Left ventricle myocardium inferior (tissue), 1 donor: ENCODE measurements around the gene GPR55. TPM values are rescaled to one million over a fixed set of nuclear protein-coding genes. Genes with fewer than 3 reads are reported as not detected.

ENCODE experiments used
- DNase-seq: peaks from one replicate; pipeline ENCODE4 v3.0.0-alpha.2; 2020
- H3K27ac ChIP-seq: fragments of 200-600 bp; replicated peaks from 2 replicates; pipeline ENCODE4 v1.8.0; 2021
- H3K27me3 ChIP-seq: fragments of 200-600 bp; 2 replicates; pipeline ENCODE4 v1.8.0; 2021; ENCODE audit warnings: low read depth
- H3K36me3 ChIP-seq: fragments of 200-600 bp; 2 replicates; pipeline ENCODE4 v1.8.0; 2021
- H3K4me1 ChIP-seq: fragments of 200-600 bp; 2 replicates; pipeline ENCODE4 v1.8.0; 2021
- H3K4me3 ChIP-seq: fragments of 200-600 bp; 2 replicates; pipeline ENCODE4 v1.8.0; 2021; ENCODE audit warnings: mild to moderate bottlenecking, moderate library complexity
- H3K9me3 ChIP-seq: fragments of 200-600 bp; replicated peaks from 2 replicates; pipeline ENCODE4 v1.8.0; 2021
- CTCF ChIP-seq: fragments of 200-600 bp; IDR thresholded peaks from 2 replicates; pipeline ENCODE4 v1.8.0; 2021; ENCODE audit warnings: antibody characterized with exemption, mild to moderate bottlenecking, borderline replicate concordance
- intact Hi-C: fragments of 100-400 bp; cut with micrococcal nuclease; formaldehyde crosslinking; loops from one replicate; pipeline ENCODE4 v1.11.0; 2022
- total RNA-seq: library from RNA; stranded (reverse); fragmentation: NEBNext Ultra II Directional; extraction: Animal tissue kit (Norgen Biotek cat#: 25700); gene quantifications from one replicate; pipeline ENCODE4 v1.2.1, GENCODE V29; 2021
- donor health status: DM: no; HTN: yes; CAD: no; lungs with severe emphysema.

The GPR55 gene
- total RNA-seq, 1 donor from 2014 or later: not detected

GRCh38 chr2:230947235-230947576, 22.2 kb upstream of the GPR55 start:
- DNase-seq: no peak
- Histone ChIP-seq H3K9me3 (no peaks in the 10 kb centered on the region), H3K4me3 (no peak overlapping the region), H3K27ac (no peak overlapping the region), H3K4me1 (no peaks in the 10 kb centered on the region), H3K36me3 (no peaks in the 10 kb centered on the region), H3K27me3 (no peaks in the 10 kb centered on the region)
- intact Hi-C loops: no loop called here
- TF ChIP-seq CTCF: no peak

GRCh38 chr2:230946429-230947234, 21.6 kb upstream of the GPR55 start:
- no peak overlapping the region for H3K27ac ChIP-seq
- no peaks in the 10 kb centered on the region for H3K36me3 ChIP-seq
- TF ChIP-seq CTCF: no peak
- intact Hi-C loops: no loop called here
- H3K4me3 ChIP-seq: no peak overlapping the region
- no peak for DNase-seq
- no peaks in the 10 kb centered on the region for H3K4me1 ChIP-seq
- H3K9me3 ChIP-seq: no peaks in the 10 kb centered on the region
- peaks cover 5% of the 10 kb centered on the region for H3K27me3 ChIP-seq

- no peak for TF ChIP-seq CTCF
- intact Hi-C loops: no loop called here
- Histone ChIP-seq H3K4me3 (no peak overlapping the region), H3K27ac (no peak overlapping the region), H3K9me3 (no peaks in the 10 kb centered on the region), H3K36me3 (no peaks in the 10 kb centered on the region), H3K4me1 (no peaks in the 10 kb centered on the region), H3K27me3 (peaks cover 9% of the 10 kb centered on the region)
- DNase-seq: no peak
These were observed 19.8 kb upstream of the GPR55 start for GRCh38 chr2:230944757-230945372.

- H3K9me3 ChIP-seq: no peaks in the 10 kb centered on the region
- no peak overlapping the region for H3K4me3 ChIP-seq
- no peaks in the 10 kb centered on the region for H3K4me1 ChIP-seq
- no peak overlapping the region for H3K27ac ChIP-seq
- H3K27me3 ChIP-seq: peaks cover 16% of the 10 kb centered on the region
- TF ChIP-seq CTCF: no peak
- intact Hi-C loops: no loop called here
- no peak for DNase-seq
- H3K36me3 ChIP-seq: no peaks in the 10 kb centered on the region
These were observed 19.1 kb upstream of the GPR55 start for GRCh38 chr2:230944123-230944653.

DNA sequence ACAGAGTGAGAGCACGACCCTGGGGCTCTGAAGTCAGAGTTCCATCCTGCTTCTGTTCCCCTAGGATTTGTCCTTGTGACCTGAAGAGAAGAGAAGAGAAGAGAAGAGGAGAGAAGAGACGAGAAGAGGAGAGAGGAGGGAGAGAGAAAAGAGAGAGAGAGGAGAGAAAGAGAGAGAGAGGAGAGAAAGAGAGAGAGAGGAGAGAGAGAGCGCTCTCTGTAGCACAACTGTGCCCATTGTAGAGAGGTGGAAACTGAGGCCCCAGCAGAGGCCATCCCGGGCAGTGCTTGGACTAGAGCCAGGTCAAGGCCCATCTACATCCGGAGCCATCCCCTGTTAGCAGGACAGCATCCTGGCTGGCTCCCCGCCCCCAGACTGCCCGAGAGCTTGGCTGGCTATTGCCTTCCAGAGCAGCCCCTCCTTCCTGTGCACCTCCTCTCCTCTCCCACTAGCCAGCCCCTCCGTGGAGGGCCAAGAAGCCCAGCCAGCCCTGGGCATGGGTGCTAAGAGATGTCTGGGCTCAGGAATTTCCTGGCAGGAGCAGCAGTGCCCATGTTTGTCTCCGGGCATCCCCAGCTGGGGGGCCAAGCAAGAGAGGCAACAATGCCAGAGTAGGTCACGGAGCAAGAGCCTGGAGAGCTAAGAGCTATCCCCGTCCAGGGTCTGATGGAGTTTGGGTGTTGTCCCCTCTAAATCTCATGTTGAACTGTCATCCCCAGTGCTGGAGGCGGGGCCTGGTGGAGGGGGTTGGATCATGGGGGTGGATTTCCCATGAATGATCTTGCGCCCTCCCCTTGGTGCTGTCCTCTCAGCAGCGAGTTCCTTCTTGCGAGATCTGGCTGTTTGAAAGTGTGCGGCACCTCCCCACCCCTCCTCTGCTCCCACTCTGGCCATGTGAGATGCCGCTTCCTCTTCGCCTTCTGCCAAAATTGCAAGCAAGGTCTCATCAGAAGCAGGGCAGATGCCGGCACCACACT, 18.2 kb upstream of the GPR55 start:
- H3K36me3 ChIP-seq: no peaks in the 10 kb centered on the region
- DNase-seq: no peak
- H3K27ac ChIP-seq: no peak overlapping the region
- no peaks in the 10 kb centered on the region for H3K4me1 ChIP-seq
- TF ChIP-seq CTCF: no peak
- intact Hi-C loops: no loop called here
- peaks cover 25% of the 10 kb centered on the region for H3K27me3 ChIP-seq
- H3K9me3 ChIP-seq: no peaks in the 10 kb centered on the region
- no peak overlapping the region for H3K4me3 ChIP-seq
